NCI-H1417 treated with DMSO at 0.1 percent for 48 hours (cell line): ENCODE results near the gene SLC16A7.
"Not testable (repeated sequence)": the region's sequence is repeated elsewhere in the genome, so short reads cannot be mapped to it uniquely, and the experiment has no call there.

ENCODE experiments used
- DNase-seq: peaks from one replicate; lab custom pipeline; 2025; lab: John Stamatoyannopoulos, UW

Gene SLC16A7

GRCh38 chr12:59736359-59736758 lies 140.5 kb downstream of the SLC16A7 start:
- DNase-seq = no peak

- no peak for DNase-seq
Observed at GRCh38 chr12:59736786-59737185, 141.0 kb downstream of the SLC16A7 start.

GRCh38 chr12:59737725-59738463 lies 142.1 kb downstream of the SLC16A7 start:
- no peak for DNase-seq

- no peak for DNase-seq
Observed at GRCh38 chr12:59742841-59743240, 147.0 kb downstream of the SLC16A7 start.

GRCh38 chr12:59744564-59744963 lies 148.7 kb downstream of the SLC16A7 start:
- no peak for DNase-seq

- DNase-seq = not testable (repeated sequence)
Observed at GRCh38 chr12:59751091-59751490, 155.3 kb downstream of the SLC16A7 start.

- DNase-seq = no peak
Observed at GRCh38 chr12:59761542-59761941, 165.7 kb downstream of the SLC16A7 start.

GRCh38 chr12:59763835-59764234 lies 168.0 kb downstream of the SLC16A7 start:
- DNase-seq = no peak

GRCh38 chr12:59768031-59768430 lies 172.2 kb downstream of the SLC16A7 start:
- DNase-seq = no peak

GRCh38 chr12:59780605-59781135 lies 184.8 kb downstream of the SLC16A7 start:
- DNase-seq = no peak

- DNase-seq = no peak
Observed at GRCh38 chr12:59787610-59788009, 191.8 kb downstream of the SLC16A7 start.

GRCh38 chr12:59792647-59793046 lies 196.8 kb downstream of the SLC16A7 start:
- DNase-seq = no peak

GRCh38 chr12:59803735-59804134 lies 207.9 kb downstream of the SLC16A7 start:
- no peak for DNase-seq

- DNase-seq = no peak
Observed at GRCh38 chr12:59808317-59808910, 212.6 kb downstream of the SLC16A7 start.

- no peak for DNase-seq
Observed at GRCh38 chr12:59811991-59812390, 216.2 kb downstream of the SLC16A7 start.

GRCh38 chr12:59812716-59813115 lies 216.9 kb downstream of the SLC16A7 start:
- no peak for DNase-seq

- no peak for DNase-seq
Observed at GRCh38 chr12:59820594-59821011, 224.8 kb downstream of the SLC16A7 start.

GRCh38 chr12:59823567-59823966 lies 227.7 kb downstream of the SLC16A7 start:
- no peak for DNase-seq

GRCh38 chr12:59827767-59828166 lies 231.9 kb downstream of the SLC16A7 start:
- DNase-seq = no peak

- no peak for DNase-seq
Observed at GRCh38 chr12:59828521-59828920, 232.7 kb downstream of the SLC16A7 start.

- DNase-seq = no peak
Observed at GRCh38 chr12:59833408-59833807, 237.6 kb downstream of the SLC16A7 start.

- DNase-seq = no peak
Observed at GRCh38 chr12:59834659-59835474, 239.0 kb downstream of the SLC16A7 start.
